GM19240 (cell line): Measurements from ENCODE around the gene ADCY6.

Experiments used
- DNase-seq: peaks from one replicate; pipeline ENCODE4 v3.0.0; 2011; ENCODE audit warnings: low spot score; ENCODE audit not compliant: insufficient read length

The ADCY6 gene

DNA sequence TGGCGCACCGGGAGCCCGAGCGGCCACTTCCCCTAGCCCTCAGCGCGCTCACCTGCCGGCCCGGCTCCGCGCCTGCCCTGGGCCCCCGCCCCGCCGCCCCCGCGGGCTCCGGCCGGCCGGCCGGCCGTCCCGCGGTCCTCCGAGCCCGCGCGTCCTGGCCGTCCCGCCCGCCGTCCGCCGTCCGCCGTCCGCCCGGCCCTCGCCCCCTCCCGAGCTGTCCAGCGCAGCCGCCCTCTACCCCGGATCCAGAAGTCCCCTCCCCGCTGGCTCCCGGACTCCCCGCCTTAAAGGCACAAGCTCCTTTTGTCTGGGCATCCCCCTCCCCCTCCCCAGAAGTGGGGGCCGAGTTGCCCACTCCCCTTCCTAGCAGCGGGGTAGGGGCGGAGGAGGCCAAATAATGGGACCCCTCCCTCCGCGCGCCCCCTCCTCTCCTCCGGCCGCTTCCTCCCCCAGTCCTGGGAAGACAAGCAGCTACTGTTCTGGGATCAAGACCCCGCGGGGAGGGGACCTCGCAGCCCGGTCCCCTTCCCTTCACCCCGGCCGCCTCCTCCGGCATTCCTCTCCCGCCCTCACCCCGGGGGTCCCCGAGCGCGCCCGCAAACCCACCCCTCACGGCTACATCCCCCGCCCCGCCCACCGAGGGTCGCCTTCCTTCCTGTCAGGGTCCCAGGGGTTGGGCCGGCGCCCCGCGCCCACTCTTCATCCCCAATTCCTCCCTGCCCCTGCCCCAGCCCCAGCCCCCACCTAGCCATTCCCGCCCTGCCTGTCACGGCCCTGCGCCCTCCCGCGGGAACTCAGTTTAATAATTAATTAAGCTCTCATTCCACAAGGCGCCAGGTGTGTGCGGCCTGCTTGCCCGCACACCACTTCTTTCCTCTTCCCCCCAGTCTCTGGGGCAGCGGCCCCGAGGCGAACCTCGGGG lies at the start of gene ADCY6:
Gene ADCY6, minus strand, starts transcription at position 236 of the 922 bp plus-strand sequence. CDS start 5,655 bp downstream, outside the sequence.
- DNase-seq: no peak

DNA sequence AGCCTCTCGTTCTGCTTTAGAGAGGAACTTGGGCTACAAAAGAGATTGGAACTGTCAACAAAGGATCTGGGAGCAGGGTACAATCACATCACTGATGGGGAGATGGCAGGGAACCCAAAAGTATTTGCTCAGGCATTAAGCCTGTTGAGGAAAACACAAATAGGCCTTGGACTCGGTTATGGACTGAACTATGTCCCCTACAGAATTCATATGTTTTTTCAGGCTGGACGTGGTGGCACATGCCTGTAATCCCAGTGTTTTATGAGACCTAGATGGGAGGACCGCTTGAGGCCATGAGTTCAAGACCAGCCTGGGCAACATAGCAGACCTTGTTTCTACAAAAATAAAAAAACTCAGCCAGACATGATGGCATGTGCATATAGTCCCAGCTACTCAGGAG lies 49.2 kb upstream of the ADCY6 start:
- DNase-seq: no peak

DNA sequence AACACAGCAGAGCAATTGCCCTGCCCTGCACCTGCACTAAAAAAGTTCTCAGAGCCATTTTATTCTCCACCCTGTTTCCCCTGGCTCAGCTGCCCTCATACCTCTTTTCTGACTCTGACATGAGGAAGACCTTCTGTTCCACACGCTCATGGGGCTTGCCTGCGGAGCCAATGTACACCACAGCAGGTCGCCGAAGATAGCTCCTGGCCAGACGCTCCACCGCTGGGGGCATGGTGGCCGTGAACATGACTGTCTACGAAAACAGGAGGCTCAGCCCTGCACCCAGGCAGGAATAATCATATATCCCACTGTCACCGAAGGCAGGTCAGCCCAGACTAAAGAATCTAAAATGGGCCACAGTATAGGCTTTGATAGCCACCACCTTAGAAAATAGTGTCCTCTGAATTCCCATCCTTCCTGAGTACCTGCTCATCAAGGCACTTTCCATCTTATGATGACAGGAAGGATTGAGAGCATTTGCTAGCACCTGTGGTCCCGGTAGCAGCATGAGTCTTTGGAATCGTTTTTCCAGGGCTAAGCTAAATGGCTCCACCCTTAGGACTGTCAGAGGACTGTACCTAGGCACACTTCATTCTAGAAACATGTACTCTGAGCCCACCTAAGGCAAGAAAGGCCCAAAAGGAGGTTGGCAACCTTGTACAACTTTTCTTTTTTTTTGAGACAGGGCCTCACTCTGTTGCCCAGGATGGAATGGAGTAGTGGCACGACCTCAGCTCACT lies 43.6 kb upstream of the ADCY6 start:
- no peak for DNase-seq

DNA sequence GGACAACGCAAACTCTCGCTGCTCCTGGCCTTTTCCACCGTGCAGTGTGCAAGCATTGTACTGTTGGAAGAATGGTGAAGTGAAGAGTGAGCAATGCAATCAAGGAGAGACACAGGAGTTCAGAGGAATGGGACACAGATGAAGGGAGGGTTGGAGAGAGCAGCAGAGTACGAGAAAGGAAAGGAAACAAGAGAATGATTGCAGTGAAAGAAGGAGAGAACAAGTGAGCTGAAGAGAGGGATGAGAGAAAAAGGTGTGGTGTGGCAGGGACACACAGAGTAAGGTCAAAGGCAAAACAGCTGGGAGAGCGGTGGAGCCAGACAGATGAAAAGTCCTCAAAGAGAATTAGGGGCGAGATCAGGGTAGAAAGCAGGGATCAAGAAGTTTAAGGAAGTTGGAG lies 42.4 kb upstream of the ADCY6 start:
- DNase-seq: no peak

DNA sequence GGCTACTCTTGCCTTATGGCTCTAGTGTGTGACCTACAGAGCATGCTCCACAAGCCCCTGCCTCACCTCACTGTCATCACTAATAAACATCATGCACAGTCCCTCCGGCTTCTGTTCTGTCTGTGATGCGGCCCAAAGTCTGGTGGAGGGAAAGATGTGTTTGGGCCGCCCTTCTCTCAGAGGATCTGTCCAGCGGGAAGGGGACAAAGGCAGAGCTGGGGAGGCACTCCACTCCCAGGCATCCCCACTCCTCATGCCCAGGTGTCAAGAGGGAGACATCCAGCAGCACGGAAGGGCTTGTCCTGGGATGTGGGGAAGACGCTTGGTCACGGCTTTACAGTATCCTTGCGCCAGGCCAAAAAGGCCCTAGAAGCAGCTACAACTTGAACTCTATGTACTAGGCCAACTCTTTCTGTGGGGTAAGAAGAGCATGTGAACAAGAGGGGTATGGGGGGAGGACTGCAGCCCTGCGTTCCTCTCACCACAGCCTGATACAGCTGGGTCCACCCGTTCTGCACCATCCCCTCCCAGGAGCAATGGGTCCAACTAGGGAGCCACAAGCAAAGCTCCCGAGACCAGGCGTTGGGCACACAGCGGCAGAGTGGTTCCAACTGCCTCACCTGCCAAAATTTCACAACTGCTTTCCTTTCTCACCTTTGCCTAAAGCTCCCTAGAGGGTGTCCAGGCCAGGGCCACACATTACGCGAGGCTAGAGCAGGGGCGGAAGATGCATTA lies 40.1 kb upstream of the ADCY6 start:
- DNase-seq: no peak

DNA sequence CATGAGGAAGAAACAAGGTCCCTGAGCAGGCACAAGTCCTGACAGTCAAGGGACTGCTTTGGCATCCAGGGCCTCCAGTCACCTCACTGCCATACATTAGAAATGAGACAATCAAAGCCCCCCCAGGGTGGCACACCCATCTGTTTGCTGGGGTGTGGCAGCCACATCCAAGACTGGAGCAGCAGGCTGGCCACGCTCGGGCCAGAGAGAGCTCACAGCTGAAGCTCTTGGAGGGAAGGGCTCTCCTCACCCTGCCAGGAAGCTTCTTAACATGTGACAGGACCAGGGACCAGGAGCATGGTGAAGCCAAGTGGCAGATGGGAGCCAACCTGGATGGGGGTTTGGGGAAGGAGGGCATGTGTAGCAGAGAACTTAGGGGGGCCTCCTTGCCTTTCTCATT lies 39.4 kb upstream of the ADCY6 start:
- DNase-seq: no peak

DNA sequence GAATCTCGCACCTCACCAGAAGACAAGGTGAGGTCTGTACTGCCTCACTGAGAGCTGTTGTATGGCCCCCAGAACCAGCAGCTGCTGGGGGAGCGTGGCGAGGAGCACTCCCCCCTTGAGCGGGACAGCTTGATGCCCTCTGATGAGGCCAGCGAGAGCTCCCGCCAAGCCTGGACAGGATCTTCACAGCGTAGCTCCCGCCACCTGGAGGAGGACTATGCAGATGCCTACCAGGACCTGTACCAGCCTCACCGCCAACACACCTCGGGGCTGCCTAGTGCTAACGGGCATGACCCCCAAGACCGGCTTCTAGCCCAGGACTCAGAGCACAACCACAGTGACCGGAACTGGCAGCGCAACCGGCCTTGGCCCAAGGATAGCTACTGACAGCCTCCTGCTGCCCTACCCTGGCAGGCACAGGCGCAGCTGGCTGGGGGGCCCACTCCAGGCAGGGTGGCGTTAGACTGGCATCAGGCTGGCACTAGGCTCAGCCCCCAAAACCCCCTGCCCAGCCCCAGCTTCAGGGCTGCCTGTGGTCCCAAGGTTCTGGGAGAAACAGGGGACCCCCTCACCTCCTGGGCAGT lies 38.7 kb upstream of the ADCY6 start:
- DNase-seq: no peak

DNA sequence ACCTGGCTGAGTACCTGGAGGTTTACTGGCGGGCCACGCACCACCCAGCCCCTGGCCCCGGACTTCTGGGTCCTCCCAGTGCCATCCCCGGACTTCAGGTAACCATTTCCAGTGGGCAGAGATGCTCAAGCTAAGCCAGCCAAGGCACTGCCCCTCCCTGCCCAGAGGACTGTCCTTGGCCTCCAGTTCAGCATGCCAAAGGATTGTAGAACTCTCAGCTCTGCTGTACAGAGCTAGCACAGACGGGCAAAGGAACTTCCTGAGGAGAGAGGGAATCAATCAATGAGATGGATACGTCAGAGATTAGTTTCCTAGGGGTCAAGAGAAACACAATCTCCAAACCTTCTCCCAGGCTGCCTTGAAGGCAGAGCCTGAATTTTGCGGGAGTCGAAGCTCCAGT lies 38.1 kb upstream of the ADCY6 start:
- DNase-seq: no peak

DNA sequence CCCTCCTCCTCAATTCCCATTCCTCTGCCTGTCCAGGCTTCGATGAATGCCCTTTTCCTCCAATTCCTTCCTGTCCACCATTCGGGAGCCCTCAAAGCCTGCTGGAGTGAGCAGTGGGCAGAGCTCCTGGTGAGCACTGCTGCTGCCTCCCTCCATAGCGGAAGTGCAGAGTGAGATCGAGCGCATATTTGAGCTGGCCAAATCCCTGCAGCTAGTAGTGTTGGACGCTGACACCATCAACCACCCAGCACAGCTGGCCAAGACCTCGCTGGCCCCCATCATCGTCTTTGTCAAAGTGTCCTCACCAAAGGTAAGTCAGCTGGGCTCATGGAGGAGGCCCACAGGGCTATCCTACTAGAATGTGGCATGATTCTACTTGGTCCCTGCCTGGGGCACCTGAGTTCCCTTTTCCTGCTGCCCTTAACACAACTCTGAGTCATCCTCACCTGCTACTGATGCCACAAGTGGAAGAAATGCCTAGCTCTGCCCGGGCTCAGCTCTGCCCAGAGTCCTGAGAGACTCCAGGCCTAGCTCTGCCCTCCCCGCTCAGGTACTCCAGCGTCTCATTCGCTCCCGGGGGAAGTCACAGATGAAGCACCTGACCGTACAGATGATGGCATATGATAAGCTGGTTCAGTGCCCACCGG lies 37.4 kb upstream of the ADCY6 start:
- DNase-seq: no peak

DNA sequence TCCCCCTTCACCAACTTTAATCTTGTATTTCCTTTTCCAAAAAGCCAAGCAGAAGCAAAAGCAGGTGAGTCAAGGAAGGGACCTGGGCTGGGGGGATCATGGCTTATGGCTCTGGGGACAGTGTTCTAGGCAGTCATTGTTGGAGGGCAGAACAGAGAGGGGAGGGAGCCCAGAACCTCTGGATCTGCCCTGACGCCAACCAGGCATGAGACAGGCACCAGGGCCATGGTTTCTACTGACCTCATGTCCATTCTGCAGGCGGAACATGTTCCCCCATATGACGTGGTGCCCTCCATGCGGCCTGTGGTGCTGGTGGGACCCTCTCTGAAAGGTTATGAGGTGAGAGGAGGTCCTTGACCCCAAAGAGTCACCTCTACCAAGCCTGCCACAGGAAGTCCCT lies 36.0 kb upstream of the ADCY6 start:
- no peak for DNase-seq

DNA sequence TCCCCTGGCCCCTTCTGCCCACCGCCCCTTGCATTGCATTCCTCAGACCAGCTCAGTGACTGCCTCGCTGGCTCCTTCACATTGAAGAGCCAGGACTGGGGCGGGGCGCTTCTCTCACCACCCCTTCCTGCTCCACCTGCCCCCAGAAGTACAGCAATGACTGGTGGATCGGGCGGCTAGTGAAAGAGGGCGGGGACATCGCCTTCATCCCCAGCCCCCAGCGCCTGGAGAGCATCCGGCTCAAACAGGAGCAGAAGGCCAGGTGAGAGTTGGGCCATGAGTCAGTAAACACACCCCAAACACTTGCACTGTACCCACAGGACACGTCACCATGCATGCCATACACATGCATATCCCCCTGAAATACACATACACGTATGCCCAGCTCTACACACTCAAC lies 35.2 kb upstream of the ADCY6 start:
- no peak for DNase-seq

DNA sequence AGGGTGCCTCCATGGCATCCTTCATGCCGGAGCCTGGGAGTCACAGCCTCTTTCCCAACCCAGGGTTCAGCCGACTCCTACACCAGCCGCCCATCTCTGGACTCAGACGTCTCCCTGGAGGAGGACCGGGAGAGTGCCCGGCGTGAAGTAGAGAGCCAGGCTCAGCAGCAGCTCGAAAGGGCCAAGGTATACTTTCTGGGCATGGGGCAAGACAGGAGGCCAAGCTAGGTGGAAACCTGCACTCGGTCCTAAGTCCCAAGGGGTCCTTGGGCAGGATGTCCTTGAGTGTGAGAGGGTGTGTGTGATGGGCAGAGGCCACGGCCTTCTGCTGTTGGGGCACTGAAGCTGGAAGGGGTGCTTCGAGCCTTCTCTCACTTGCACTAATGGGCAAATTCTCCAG lies 34.4 kb upstream of the ADCY6 start:
- no peak for DNase-seq

DNA sequence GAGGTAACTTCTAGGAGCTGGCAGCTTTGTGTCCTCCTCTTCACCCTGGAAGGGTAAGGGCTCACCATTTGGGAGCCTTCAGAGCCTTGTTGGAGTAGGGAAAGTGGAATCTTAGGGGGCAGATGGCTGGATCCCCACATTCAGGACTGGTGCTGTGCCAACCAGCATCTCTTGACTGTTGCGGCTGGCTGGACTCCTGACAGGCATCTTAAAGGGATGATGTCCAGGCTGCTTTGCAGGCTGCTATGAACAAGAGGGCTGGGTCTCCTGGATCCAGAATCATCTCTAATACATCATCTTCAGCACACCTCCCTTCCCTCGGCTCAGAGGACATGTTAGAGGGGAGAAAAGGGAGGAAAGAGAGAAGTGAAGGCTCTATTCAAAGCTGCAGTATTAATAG lies 33.8 kb upstream of the ADCY6 start:
- no peak for DNase-seq

DNA sequence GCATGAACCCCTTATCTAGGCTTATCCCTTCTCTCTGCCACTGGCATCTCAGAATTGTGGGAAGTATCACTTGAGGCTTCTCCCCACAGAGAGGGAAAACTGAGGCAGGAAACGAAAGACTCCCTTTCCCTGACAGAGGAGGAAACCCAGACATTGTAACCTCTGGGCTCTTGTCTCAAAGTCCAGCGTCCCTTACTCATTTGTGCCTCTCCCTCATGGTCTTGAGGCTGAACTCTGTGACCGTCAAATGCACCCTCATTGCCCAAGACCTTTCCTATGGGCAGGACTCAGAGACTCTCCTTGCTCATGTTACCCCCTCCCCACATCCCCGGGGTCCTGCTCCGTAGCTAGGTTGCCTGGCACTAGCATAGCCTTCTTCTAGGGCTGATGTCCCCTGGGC lies 33.2 kb upstream of the ADCY6 start:
- no peak for DNase-seq

DNA sequence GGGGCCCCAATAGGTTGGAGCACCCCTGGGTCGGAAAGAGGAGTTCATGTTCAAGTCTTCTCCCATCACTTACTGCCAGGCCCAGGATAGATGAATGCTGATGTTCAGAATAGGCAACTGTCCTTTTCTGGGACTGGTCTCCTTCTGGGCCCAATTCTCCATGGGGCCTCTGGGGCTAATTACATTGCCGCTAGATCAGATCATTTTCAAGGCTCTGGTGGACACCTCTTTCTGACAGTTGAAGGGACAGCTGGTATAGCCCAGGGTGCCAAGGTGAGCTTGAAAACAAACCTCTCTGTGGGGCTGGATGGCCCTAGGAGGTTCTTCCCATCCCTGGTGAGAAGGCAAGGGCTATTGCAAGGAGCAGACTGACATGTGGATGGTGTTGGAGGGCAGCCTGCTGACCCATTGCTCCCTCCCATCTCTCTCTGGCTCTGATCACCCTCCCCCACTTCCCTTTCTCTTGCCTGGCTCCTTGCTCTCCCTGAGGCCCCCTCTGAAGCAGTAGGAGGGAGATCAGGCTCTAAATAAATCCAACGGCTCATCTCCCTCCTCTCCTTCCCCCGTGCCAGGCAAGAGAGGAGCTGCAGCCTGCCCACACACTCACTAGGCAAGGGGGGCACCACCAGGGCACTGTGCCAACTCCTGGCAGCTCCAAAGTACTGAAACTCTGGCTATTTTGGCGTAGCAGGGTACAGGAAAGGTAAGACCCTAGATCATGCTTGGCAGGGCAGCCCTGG lies 31.3 kb upstream of the ADCY6 start:
- no peak for DNase-seq

DNA sequence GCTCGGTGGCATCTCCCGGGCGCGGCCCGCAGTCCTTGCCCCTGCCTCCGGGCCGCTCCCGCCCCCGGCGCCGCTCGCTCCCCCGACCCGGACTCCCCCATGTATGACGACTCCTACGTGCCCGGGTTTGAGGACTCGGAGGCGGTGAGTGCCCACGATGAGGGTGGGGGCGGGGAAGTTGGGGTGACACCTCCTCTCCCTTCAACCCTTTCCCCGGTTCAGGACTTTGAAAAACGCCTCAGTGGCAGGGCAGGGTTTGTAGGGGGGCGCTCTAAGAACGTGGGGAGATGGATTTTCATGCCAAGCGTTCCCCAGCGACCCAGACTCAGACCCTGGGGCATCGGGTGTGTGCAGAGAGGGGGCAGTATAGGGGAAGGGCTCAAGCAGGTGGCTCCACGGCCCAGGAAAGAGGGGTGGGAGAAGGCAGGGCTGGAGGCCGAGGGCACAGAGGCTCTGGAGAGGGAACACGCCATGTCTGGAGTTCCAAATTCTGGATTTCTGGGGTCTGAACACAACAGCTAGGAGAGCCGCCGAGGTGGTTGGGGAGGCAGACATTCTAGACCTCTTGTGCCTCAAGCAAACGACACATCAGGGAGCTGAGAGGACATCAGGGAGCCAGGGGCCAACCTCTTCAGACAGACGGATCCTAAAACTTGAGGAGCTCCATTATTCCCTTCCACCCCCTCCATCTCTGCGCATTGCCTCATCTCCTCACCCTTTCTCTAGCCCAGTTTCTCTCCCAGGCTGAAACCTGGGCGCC lies 30.1 kb upstream of the ADCY6 start:
- DNase-seq: no peak

DNA sequence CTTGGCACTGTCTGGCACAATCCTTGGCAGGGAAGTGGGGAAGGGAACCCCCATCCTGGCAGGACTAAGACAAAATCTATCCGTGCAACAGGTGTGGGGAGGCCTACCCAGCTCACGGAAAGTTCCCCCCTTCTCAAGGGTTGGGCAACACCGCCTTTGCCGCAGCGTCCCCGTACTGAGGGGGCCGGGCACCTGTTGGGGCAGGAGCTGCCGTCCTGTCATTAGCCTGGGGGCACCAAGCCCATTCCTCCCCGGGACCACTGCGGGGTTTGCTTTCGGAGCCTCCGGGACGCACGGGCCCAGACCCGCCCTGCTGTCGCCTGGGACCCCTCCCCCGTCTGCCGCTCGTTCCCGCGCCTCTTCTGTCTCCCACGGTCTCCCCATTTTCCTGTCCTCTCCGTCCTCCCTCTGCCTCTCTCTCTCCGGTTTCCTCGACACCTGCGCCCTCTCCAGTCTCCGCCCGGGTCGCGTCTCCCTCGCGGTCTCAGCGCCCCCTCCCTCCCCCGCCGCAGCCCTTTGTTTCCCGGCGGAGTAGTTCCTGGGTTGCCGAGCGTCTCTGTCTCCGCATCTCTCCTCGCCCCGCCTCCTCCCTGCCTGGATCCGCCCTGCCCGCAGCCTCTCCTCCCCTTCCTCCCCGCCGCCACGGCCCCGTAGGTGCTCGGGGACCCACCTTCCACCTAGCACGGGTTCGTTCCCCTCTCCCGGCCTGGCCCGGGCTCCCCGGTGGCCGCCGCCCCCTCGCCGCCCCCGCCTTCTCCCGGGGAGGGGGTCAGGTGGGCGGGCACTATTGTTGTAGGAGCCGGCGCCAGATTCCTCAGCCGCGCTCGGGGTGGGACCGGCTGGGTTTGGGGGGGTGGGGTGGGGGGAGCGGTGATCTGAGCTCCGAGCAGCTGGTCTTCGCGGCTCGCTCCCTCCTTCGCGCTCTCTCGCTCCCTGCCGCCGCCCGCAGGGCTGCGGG lies 29.3 kb upstream of the ADCY6 start, which contains the start of gene CACNB3:
Gene CACNB3, plus strand, starts transcription at position 624 of the 958 bp plus-strand sequence. CDS start 434 bp downstream, outside the sequence.
- no peak for DNase-seq

DNA sequence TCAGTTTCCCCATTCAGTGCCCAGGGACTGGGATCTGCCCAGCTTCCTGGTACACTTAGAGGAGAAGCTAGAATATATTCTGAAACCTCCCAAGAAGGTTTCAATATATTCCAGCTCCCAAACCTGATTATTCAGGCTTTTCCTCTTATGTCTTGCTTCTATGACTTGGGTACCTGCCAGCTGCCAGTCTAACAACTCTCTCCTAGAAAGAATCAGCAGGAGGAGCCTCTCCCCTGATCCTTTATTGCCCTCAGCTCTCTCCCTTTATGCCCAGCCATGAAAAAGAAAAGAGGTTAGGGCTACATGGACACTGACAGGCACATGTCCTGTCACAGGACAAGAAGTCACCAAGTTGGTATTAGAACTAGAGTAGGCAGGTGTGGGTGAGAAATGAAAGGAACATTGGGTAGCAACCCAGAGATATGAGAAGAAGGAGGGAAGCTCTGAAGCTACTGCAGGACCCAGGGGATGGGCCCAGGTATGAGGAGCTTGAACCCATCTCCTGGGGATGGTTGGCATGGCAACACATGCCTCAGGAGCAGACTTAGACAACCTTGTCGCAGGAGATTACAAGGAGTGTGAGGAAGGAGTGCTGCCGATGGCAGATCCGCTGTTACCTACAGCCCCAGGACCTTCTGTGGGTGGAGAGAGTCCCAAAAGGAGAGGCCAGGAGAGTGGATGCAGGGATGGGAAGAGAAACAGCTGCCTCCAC lies 27.4 kb upstream of the ADCY6 start:
- no peak for DNase-seq
